Cardiac fibroblast (primary cell): ENCODE data around the gene KLF2.

ENCODE experiments used
- DNase-seq, 2 donors: peaks; one replicate each; pipeline versions ENCODE4 v3.0.0 to v3.0.0-alpha.2; 2010; ENCODE audit warnings: low read depth in 2 of 2
- H3K4me3 ChIP-seq, 2 donors: replicated peaks in 1 of 2; 1 replicate in 1 of 2; 2 replicates in 1 of 2; pipeline ENCODE4 v1.5.1; 2011; ENCODE audit warnings: low read depth in 2 of 2, low read length in 2 of 2, mild to moderate bottlenecking in 2 of 2, moderate library complexity in 1 of 2
- TF ChIP-seq, protein P1 (sequence below): IDR thresholded peaks from one replicate; pipeline ENCODE4 v1.5.1; 2011; ENCODE audit warnings: low read depth, mild to moderate bottlenecking, low read length, inconsistent platforms

KLF2 gene

DNA sequence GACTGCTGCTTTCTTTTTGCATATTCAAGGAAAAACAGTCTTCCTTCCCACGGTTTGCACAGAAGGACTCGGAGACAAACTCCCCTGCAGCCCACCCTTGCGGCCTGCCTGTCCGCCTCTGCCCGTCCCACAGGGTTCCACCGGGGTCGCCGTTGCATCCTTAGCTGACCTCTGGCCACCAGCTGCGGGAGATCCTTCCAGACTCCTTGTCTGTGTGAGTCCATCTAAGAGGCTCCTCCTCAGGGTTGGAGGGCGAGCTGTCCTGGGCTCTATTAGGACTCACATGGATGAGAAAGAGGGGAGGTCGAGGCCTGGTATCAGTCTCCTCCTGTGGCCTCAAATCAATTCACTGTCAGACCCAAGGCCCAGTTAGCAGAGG, 39.2 kb downstream of the KLF2 start:
- no peak for DNase-seq
- H3K4me3 ChIP-seq = no peak overlapping the region
- TF ChIP-seq, protein P1, sequence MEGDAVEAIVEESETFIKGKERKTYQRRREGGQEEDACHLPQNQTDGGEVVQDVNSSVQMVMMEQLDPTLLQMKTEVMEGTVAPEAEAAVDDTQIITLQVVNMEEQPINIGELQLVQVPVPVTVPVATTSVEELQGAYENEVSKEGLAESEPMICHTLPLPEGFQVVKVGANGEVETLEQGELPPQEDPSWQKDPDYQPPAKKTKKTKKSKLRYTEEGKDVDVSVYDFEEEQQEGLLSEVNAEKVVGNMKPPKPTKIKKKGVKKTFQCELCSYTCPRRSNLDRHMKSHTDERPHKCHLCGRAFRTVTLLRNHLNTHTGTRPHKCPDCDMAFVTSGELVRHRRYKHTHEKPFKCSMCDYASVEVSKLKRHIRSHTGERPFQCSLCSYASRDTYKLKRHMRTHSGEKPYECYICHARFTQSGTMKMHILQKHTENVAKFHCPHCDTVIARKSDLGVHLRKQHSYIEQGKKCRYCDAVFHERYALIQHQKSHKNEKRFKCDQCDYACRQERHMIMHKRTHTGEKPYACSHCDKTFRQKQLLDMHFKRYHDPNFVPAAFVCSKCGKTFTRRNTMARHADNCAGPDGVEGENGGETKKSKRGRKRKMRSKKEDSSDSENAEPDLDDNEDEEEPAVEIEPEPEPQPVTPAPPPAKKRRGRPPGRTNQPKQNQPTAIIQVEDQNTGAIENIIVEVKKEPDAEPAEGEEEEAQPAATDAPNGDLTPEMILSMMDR = no peak

DNA sequence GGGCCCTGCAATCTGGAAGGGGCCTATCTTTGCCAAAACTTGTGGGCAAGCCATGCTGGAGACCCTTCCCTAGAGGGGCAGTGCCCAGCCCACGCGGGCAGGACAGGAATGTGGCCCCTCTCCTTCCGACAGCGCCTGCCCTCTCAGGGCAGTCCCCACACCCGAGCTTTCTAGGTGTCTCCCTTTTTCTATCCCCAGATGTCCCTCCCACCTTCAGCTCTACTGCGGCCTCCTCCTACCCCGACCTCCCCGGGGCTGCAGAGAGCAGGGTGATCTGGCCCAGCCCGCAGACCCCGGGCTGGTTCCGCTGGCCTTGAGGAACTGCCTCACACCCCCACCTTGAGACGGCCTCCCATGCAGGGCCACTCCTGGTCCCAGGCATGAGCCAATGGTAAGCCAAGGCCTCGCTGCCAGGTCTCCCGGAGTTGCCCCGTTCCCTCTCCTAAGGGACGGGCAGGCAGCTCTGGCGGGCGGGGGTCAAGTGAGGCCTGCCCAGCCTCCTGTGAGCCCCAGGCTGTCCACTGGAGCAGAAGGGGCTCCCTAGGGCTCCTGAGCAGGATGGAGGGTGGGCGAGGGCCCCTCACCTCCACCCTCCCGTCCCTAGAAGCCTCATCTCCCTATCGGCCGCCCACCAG, 39.7 kb downstream of the KLF2 start:
- H3K4me3 ChIP-seq = no peak overlapping the region
- TF ChIP-seq, protein P1 = no peak
- DNase-seq = no peak

DNA sequence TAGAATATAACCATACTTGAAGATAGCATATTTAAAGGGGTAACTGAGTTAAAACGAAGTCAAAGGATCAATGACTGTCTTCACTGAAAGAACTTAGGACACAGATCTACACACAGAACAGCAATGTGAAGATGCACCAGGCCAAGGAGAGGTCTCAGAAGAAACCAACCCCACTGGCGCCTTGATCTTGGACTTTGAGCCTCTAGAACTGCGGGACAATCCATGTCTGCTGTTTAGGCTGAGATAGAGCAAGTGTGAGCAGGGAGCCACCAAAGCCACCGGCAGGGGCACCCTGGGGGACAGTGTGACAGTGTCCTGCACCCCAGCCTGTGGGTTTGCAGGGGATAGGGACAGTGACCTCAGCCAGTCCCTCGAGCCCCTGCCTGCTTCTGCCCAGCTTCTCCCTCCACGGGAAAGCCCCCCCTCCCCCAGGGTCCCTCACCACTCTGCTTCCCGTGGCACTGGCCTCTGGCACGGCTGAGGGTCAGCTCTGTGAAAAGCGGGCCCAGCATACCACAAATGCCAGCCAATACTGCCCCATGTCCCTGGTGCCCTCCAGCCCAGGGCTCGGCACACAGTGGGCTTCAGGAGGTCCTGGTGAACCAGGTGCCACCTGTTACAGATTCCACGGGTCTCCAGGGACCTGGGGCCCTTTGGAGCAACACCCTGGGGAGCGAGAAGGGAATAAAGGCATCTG, 40.8 kb downstream of the KLF2 start:
- TF ChIP-seq, protein P1 = no peak
- DNase-seq = no peak
- no peak overlapping the region for H3K4me3 ChIP-seq

DNA sequence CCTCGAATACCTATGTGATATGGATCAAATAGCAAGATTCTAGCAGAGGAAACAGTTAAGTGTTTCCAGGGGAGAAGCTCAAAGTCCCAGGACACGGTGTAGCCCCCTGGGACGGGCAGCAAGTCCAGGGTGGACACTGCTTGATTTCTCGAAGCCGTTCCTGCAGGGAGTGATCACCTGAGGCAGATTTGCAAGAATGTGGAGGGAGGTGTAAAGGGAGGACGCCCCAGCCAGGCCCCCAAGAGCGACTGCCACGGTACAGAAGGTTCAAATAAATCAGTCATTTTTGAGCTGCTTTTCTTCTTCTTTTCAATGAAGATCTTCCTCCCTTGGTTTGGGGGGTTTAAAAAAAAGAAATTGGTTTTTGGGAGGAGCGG, 41.4 kb downstream of the KLF2 start:
- DNase-seq = no peak
- TF ChIP-seq, protein P1 = no peak
- no peak overlapping the region for H3K4me3 ChIP-seq

DNA sequence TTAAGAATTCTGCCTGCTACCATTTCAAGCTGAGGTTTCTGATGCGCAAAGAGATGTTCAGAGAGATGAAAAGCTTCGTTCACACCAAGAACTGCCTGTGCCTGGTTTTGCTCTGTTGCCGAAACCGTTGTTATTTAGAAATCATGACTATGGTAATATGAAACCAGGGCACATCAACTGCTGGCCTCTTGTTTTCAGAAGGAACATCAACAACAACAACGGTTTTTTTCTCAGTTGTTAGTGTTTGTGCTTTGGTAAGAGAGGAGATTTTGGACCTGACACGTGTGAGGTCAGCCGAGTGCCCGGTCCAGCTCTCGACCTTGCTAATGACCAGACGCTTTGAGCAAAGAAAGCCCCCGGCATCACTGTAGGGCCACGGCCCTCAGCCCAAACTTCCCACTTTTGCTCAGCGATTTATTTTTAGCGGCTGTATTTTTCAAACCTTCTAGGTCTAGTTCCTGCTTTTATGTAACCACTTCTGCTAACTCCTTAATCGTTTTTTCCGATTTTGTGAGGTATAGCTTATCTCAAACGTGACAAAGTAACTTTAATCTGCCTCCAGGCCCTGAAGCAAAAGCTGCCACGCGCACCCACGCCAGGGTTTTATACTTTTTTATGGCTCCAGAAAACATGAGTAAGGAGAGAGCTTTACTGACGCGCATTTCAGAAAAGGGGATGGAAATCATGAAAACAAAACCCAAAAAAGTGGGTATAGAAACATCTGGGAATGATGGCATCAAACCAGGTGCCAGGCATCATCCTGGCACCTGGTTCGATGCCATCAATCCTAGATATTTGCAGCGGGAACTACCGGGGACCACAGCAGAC, 42.0 kb downstream of the KLF2 start:
- no peak overlapping the region for H3K4me3 ChIP-seq
- DNase-seq = no peak
- TF ChIP-seq, protein P1 = no peak

DNA sequence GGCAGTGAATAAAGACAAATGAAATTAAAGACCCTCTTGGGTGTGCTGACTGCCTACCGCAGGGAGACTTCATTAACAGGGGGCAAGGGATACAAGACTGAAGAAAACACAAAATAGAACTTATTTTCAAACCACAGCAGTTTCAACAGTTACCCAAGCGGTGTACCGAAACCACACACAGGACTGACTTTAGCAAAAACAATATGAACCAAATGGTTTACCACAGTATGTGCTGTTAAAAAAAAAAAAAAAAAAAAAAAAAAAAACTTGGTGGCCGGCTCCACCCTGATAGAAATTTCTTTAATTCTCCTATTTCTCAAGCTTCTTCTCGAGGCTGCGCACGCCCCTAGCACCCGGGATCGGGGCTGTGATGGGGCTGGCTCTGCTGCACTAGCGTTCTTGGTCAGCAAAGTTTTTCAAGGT, 42.6 kb downstream of the KLF2 start:
- TF ChIP-seq, protein P1 = no peak
- H3K4me3 ChIP-seq = no peak overlapping the region
- no peak for DNase-seq
